GM21529 (cell line): Measurements from ENCODE around the gene CPNE7.

ENCODE experiments used
- ATAC-seq: cut with Tn5 transposase; IDR thresholded peaks from one replicate; pipeline ENCODE4 v1.9.1; 2021; ENCODE audit not compliant: unreplicated experiment

The CPNE7 gene

DNA sequence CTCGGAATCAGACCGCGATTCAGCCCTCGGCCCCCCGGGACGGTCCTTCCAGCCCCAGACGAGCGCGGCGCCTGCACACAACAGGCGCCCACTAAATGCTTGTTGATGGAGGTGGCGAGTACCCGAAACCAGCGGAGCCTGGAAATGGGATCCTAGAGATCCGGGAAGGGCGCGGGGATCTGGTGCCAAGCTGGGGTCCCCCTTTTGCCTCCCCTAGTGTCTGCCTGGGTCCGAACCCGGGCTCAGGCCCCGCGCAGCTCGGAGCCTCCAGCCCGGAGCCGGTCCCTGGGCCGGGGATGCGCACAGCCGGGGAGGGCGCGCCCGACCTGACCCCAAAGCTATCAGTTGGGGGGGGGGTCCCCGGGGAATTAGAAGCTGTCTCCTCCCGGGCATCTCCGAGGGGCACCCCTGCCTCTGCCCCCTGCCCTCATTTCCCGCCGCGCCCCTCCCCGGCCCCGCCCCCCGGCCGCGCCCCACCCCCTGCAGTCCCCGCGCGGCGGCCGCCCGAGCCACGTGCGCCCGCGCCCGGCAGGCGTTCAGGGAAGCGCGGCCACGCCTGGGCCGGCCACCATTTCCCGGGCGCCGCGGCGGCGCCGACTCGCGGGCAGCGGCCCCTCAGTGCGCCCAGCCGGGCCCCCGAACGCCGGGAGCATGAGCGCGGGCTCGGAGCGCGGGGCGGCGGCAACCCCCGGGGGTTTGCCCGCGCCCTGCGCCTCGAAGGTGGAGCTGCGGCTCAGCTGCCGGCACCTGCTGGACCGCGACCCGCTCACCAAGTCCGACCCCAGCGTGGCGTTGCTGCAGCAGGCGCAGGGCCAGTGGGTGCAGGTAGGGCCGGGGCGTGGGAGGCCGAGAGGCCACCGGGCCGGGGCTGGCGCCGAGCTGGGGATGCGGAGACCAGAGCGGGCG, at the start of gene CPNE7:
CPNE7 (plus strand) TSS at position 512 of the 906 bp plus-strand sequence; CDS start at position 652, 140 bp downstream.
- ATAC-seq: no peak

GRCh38 chr16:89529097-89529496, 46.5 kb upstream of the CPNE7 start:
- no peak for ATAC-seq

- ATAC-seq: no peak
Measured at GRCh38 chr16:89530401-89531381, 44.9 kb upstream of the CPNE7 start.

- ATAC-seq: no peak
Measured at GRCh38 chr16:89531821-89532526, 43.6 kb upstream of the CPNE7 start.

- ATAC-seq: no peak
Measured at GRCh38 chr16:89534252-89534756, 41.3 kb upstream of the CPNE7 start.

- ATAC-seq: no peak
Measured at GRCh38 chr16:89536371-89536770, 39.2 kb upstream of the CPNE7 start.

DNA sequence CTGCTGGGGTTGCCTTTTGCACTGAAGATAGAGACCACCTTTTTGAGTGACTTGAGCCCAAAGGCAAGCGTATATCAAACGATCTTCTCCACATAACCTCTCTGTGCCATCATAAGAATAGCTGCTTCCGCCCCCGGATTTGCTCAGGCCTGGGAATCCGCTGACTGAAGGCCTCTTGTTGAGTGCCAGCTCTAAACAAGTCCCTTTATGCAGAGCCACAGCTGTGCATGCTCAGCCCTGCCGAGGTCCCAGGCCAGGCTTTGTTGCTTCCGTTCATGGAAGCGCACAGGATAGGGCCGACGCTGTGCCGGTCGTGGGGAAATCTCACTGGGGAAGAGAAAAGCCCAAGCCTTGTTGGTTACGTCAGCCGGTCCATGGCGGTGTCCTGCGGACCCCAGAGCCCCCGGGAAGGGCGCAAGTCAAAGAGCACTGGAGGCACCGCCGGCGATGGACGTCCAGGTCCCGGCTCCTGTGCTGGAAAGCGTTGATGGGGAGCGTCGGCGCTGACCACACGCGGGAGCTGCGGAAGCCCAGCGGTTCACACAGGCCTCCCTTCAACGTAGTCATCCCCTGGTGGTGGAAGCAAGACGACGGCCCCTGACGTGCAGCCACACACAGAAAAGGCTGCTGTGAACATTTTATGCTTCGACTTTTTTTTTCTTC, 38.5 kb upstream of the CPNE7 start:
- ATAC-seq: no peak

GRCh38 chr16:89537549-89537925, 38.0 kb upstream of the CPNE7 start:
- ATAC-seq: no peak

DNA sequence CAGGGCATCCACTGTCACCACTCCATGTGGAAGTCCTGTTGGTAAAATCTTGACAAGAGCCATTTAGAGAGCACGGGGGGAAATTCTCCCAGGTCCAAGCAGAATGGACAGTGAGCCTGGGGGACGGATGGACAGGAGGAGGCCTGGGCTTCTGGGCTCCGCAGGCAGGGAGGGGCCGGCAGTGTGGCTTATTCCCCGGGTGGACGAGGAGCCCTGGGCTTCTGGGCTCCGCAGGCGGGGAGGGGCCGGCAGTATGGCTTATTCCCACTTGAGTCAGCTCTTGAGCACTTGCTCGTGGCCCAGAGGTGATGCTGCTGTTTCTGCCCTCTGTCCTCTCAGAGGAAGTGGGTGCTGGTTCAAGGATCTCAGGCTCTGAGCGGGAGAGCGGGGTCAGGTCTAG, 37.3 kb upstream of the CPNE7 start:
- ATAC-seq: no peak

DNA sequence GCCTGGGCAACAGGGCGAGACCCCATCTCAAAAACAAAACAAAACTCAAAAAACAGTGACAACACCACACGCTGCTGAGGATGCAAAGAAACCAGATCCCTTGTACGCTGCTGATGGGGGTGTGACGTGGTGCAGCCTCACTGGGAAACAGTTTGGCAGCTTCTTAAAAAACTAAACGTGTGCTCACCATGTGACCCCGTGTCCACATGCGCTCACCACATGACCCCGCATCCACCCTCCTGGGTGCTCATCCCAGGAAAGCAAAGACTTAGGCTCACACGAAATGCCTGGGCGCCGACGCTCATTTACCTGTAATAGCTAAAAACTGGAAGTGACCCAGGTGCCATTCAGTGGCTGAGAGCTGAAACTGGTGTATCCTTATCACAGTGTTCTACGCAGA, 35.0 kb upstream of the CPNE7 start:
- no peak for ATAC-seq

DNA sequence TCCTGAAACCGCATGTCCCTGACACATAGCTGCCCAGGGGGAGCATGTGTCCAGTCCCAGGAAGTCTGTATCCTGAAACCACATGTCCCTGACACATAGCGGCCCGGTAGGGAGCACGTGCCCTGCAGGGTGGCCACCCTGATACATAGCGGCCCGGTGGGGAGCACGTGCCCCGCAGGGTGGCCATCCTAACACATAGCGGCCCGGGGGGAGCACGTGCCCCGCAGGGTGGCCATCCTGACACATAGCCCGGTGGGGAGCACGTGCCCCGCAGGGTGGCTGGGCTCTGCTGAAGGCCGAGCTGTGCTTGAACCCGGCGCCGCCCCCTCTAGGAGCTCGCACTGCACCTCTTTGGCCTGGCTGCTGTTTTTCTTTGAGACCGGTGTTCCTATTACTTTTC, 33.8 kb upstream of the CPNE7 start:
- ATAC-seq: no peak

GRCh38 chr16:89544113-89544512, 31.4 kb upstream of the CPNE7 start:
- no peak for ATAC-seq

DNA sequence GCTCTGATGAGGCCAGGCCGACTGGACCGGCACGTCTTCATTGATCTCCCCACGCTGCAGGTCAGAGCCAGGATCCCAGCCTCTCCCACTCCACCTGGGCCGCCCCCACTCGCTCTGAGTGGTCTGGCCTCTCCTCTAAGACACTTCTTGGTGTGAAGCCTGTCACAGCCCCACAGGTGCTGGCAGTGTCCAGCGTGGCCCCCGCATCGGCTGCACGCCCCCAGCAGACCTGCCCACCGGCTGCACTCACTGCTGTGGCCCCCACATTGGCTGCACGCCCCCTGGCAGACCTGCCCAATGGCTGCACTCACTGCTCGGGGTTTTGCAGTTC, 30.9 kb upstream of the CPNE7 start:
- no peak for ATAC-seq

- ATAC-seq: no peak
Measured at GRCh38 chr16:89545044-89545830, 30.3 kb upstream of the CPNE7 start.

DNA sequence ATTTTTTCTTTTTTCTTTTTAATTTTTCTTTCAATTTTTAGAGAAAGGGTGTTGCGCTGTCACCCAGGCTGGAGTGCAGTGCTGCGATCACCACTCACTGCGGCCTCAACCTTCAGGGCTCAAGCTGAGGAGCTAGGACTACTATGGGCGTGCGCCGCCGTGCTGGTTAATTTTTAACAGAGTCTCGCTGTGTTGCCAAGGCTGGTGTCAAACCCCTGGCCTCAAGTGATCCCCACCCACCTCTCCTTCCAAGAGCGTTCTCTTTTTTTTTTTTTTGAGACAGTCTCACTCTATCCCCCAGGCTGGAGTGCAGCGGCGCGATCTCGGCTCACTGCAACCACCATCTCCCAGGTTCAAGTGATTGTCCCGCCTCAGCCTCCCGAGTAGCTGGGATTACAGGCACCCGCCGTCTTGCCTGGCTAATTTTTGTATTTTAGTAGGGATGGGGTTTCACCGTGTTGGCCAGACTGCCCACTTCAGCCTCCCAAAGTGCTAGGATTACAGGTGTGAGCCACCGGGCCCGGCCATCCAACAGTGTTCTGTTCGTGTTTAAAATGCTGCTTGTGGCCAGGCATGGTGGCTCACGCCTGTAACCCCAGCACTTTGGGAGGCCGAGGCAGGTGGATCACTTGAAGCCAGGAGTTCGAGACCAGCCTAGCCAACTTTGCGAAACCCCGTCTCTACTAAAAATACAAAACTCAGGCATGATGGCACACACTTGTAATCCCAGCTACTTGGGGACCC, 29.6 kb upstream of the CPNE7 start:
- no peak for ATAC-seq

DNA sequence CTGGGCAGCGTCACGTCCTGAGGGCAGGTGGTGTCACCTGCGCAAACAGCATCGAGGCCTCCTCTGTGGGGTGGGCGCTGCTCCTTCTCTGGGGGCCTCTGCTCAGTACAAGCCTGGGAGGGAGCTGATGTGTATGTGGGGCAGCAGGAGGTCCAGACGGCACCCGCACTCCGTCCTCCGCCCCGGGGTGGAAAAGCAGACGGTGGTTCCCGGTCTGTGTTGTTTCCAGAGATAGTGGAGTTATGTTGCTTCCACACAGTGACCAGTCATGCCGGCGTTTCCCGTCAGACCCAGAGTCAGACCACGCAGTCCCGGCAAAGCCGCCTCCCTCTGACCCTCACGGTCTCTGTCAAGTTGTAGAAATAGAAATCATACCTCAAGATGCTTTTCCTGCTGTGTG, 28.8 kb upstream of the CPNE7 start:
- no peak for ATAC-seq

DNA sequence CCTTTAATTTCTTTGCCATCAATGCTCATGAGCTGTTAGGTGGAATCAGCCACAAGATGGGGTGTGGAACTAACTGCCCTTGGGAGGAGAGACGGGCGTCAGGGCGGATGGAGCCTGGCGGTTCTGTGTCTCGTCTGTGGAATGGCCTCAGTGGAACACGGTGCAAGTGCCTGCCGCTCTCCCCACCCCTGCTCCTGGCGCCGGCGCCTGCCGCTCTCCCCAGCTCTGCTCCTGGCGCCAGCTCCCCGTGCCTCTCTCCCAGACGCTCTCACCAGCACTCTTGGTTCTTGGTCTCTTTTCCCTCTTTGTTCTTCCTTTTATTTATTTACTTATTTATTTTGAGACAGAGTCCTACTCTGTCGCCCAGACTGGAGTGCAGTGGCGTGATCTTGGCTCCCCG, 28.3 kb upstream of the CPNE7 start:
- ATAC-seq: no peak

DNA sequence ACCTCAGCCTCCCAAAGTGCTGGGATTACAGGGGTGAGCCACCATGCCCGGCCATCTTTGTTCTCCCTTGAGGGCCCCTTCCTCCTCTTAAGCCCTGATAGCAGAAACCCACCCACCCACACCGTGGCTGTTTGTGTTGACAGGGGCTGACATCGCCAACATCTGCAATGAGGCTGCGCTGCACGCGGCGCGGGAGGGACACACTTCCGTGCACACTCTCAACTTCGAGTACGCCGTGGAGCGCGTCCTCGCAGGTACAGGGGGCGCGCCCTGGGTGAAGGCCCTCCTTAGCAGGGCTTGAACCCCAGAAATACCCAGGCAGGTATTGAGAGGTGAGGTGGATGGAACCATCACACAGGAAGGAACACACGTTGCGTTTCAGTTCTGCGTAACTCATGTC, 27.7 kb upstream of the CPNE7 start:
- no peak for ATAC-seq
